B cell (primary cell): ENCODE measurements around the gene C5. TPM values are rescaled to one million over a fixed set of nuclear protein-coding genes. Genes with fewer than 3 reads are reported as not detected.

Experiments
- ATAC-seq: fragments of 200-7000 bp; cut with Tn5 transposase; one replicate; pipeline ENCODE4 v1.10.0; 2021; ENCODE audit warnings: low read depth, mild to moderate bottlenecking, moderate number of reproducible peaks, moderate library complexity
- CTCF ChIA-PET: fragments of 350-600 bp; sonication (Branson Sonifier 250); formaldehyde crosslinking; loops from one replicate; lab custom pipeline; 2021; ENCODE audit warnings: antibody characterized with exemption, inconsistent platforms; lab: Charles Lee
- POLR2A ChIA-PET: fragments of 350-600 bp; sonication (Branson Sonifier 250); formaldehyde crosslinking; loops from one replicate; lab custom pipeline; 2021; ENCODE audit warnings: antibody characterized with exemption; lab: Charles Lee
- DNase-seq: peaks from one replicate; pipeline ENCODE4 v3.0.0; 2013
- H2AFZ ChIP-seq: 2 replicates; pipeline ENCODE4 v1.6.1; 2012; ENCODE audit warnings: mild to moderate bottlenecking, low read depth, low read length; ENCODE audit not compliant: insufficient read depth, poor library complexity, severe bottlenecking
- H3K27ac ChIP-seq, 2 donors: 1 replicate in 1 of 2; 2 replicates in 1 of 2; pipeline ENCODE4 v1.5.1; 2012 to 2013; ENCODE audit warnings: low read length in 2 of 2, mild to moderate bottlenecking in 2 of 2, moderate library complexity in 1 of 2
- H3K27me3 ChIP-seq, 4 experiments: fragments of 200-600 bp in 1 of 4; sonication (generic) in 1 of 4; replicated peaks in 1 of 4; 1 replicate in 2 of 4; 2 replicates in 2 of 4; pipeline versions ENCODE4 v1.6.1 to v1.7.0; 2013 to 2016; ENCODE audit warnings: low read length in 3 of 4, mild to moderate bottlenecking in 2 of 4, mixed read lengths in 1 of 4, moderate library complexity in 1 of 4; ENCODE audit not compliant: insufficient read depth in 4 of 4, control insufficient read depth in 3 of 4; ENCODE audit errors: control extremely low read depth in 1 of 4
- H3K36me3 ChIP-seq, 2 experiments: replicated peaks in 1 of 2; 1 replicate in 1 of 2; 2 replicates in 1 of 2; pipeline versions ENCODE4 v1.6.1 to v1.7.1; 2013; ENCODE audit warnings: low read length in 1 of 2; ENCODE audit not compliant: insufficient read depth in 2 of 2, control insufficient read depth in 1 of 2; ENCODE audit errors: control extremely low read depth in 1 of 2, extremely low read depth in 1 of 2
- H3K4me1 ChIP-seq, 2 donors: fragments of 200-600 bp in 1 of 2; sonication (generic) in 1 of 2; 1 replicate in 1 of 2; 2 replicates in 1 of 2; pipeline versions ENCODE4 v1.5.1 to v1.6.1; 2013 to 2017; ENCODE audit warnings: low read length in 2 of 2; ENCODE audit not compliant: control insufficient read depth in 2 of 2, insufficient read depth in 2 of 2
- H3K4me2 ChIP-seq: replicated peaks from 2 replicates; pipeline ENCODE3; 2012; ENCODE audit warnings: mild to moderate bottlenecking, low read depth, low read length; ENCODE audit not compliant: poor library complexity, severe bottlenecking
- H3K4me3 ChIP-seq, 5 experiments: fragments of 200-600 bp in 1 of 5; sonication (generic) in 1 of 5; 1 replicate in 3 of 5; 2 replicates in 2 of 5; pipeline versions ENCODE4 v1.5.1 to v1.7.0; 2011 to 2016; ENCODE audit warnings: low read length in 4 of 5, mild to moderate bottlenecking in 4 of 5, low read depth in 2 of 5, control low read depth in 1 of 5, moderate library complexity in 1 of 5; ENCODE audit not compliant: insufficient read depth in 1 of 5; ENCODE audit errors: control extremely low read depth in 1 of 5, extremely low read depth in 1 of 5
- H3K79me2 ChIP-seq: fragments of 200-600 bp; sonication (generic); one replicate; pipeline ENCODE4 v1.6.0; 2016; ENCODE audit warnings: low read length; ENCODE audit not compliant: control insufficient read depth, insufficient read depth
- H3K9ac ChIP-seq: fragments of 200-600 bp; sonication (generic); 2 replicates; pipeline ENCODE4 v1.6.1; 2017; ENCODE audit warnings: mild to moderate bottlenecking, low read length, moderate library complexity
- H3K9me3 ChIP-seq, 3 donors: one replicate each; pipeline versions ENCODE4 v1.6.1 to v1.7.1; 2013; ENCODE audit warnings: low read length in 2 of 3; ENCODE audit not compliant: control insufficient read depth in 2 of 3, insufficient read depth in 1 of 3; ENCODE audit errors: control extremely low read depth in 1 of 3
- H4K20me1 ChIP-seq: 2 replicates; pipeline ENCODE4 v1.6.0; 2012; ENCODE audit warnings: mild to moderate bottlenecking, low read length; ENCODE audit not compliant: insufficient read depth, control insufficient read depth, poor library complexity, severe bottlenecking
- H3K27ac Mint-ChIP-seq: one replicate; pipeline ENCODE4 v1.8.0; 2021; ENCODE audit warnings: mixed read lengths
- H3K27me3 Mint-ChIP-seq: one replicate; pipeline ENCODE4 v1.8.0; 2021; ENCODE audit warnings: mixed read lengths
- H3K4me1 Mint-ChIP-seq: one replicate; pipeline ENCODE4 v1.8.0; 2021; ENCODE audit warnings: mixed read lengths
- H3K4me3 Mint-ChIP-seq: one replicate; pipeline ENCODE4 v1.8.0; 2021; ENCODE audit warnings: mixed read lengths
- H3K9me3 Mint-ChIP-seq: one replicate; pipeline ENCODE4 v1.8.0; 2022; ENCODE audit warnings: mixed read lengths; ENCODE audit not compliant: insufficient read depth
- CTCF ChIP-seq: fragments of 200-600 bp; IDR thresholded peaks from one replicate; pipeline ENCODE4 v1.8.0; 2022; ENCODE audit warnings: antibody characterized with exemption, mild to moderate bottlenecking
- EZH2 ChIP-seq: IDR thresholded peaks from 2 replicates; pipeline ENCODE4 v1.6.1; 2012; ENCODE audit warnings: borderline replicate concordance, low read depth, mild to moderate bottlenecking, moderate library complexity, low read length; ENCODE audit not compliant: insufficient read depth, poor library complexity, severe bottlenecking
- WGBS: methylation state at CpG from one replicate; pipeline ENCODE4 v1.1.5; 2013; ENCODE audit warnings: missing lambda C conversion rate; ENCODE audit not compliant: insufficient coverage; 5-methylcytosine and 5-hydroxymethylcytosine counted together
- intact Hi-C: fragments of 100-400 bp; cut with micrococcal nuclease; formaldehyde crosslinking; loops from one replicate; pipeline ENCODE4 v1.10.0; 2022
- polyA plus RNA-seq: library from polyadenylated mRNA; depleted of rRNA; stranded (reverse); fragments of >200 nt; gene quantifications from 2 replicates; pipeline ENCODE4 v1.2.3, GENCODE V29; 2012
- total RNA-seq, 2 donors: library from RNA; stranded (reverse); fragments of 120-200 nt in 1 of 2; gene quantifications; 1 replicate in 1 of 2; 2 replicates in 1 of 2; pipeline versions ENCODE4 v1.2.3 to v1.2.4, GENCODE V29; 2013 to 2022

The C5 gene
- total and polyA plus RNA-seq, 2 donors (not counting 1 experiment from before 2014, with no cell fraction given) = 2.7 to 10.4 TPM

- ATAC-seq = peak; percentile 77
- POLR2A ChIA-PET = interaction anchor here (1.0 to 1.3 kb wide), 4 partner anchors 8 to 27 kb away, joined by 3 to 4 read pairs (median 4); no protein-coding TSS in a partner anchor
- TF ChIP-seq CTCF = no peak
- no peak for TF ChIP-seq EZH2
- no peaks in the 10 kb centered on the region for H3K79me2 ChIP-seq
- H3K27ac ChIP-seq = peak overlapping the region; percentile 76 to 77
- no peaks in the 10 kb centered on the region for H3K27me3 ChIP-seq
- H4K20me1 ChIP-seq = no peaks in the 10 kb centered on the region
- Mint-ChIP-seq H3K27ac (peak overlapping the region; percentile 76), H3K4me3 (peak overlapping the region; percentile 48), H3K27me3 (no peaks in the 10 kb centered on the region), H3K4me1 (peaks cover 54% of the 10 kb centered on the region), H3K9me3 (no peaks in the 10 kb centered on the region)
- 74% methylated on average over 15 of the region's 16 CpGs for WGBS
- H2AFZ ChIP-seq = no peak overlapping the region
- CTCF ChIA-PET = interaction anchor here (0.7 to 2.0 kb wide), 6 partner anchors 11 to 35 kb away, joined by 3 to 12 read pairs (median 6); no protein-coding TSS in a partner anchor
- peaks cover 1 to 4% of the 10 kb centered on the region in 2 experiments for H3K36me3 ChIP-seq
- DNase-seq = peak; percentile 79
- peaks cover 0 to 9% (median 0%) of the 10 kb centered on the region in 3 donors for H3K9me3 ChIP-seq
- peak overlapping the region; percentile 53 for H3K4me2 ChIP-seq
- intact Hi-C loops = no loop called here
- H3K4me1 ChIP-seq = peaks cover 53 to 57% of the 10 kb centered on the region in 2 donors
- H3K9ac ChIP-seq = no peak overlapping the region
- H3K4me3 ChIP-seq = no peak overlapping the region
Observed at GRCh38 chr9:120904061-120904977, 145.8 kb downstream of the C5 start.
